Measurements from ENCODE around the gene TH. TPM values are rescaled to one million over a fixed set of nuclear protein-coding genes. Genes with fewer than 3 reads are reported as not detected.

The TH gene
- total RNA-seq, 2 experiments from 2014 or later, result not detected

GRCh38 chr11:2138431-2139122, 33.0 kb downstream of the TH start:
- Mint-ChIP-seq H3K36me3 (no peaks in the 10 kb centered on the region), H3K9me3 (no peaks in the 10 kb centered on the region), H3K27me3 (peaks cover 69% of the 10 kb centered on the region), H3K4me1 (peaks cover 2% of the 10 kb centered on the region), H3K27ac (no peak overlapping the region), H3K4me3 (peak overlapping the region; percentile 19)
- peak; percentile 34 for DNase-seq
- POLR2A ChIA-PET, result no interaction called here
- ATAC-seq (ENCODE audit: low read depth), result no peak

GRCh38 chr11:2138068-2138430, 33.6 kb downstream of the TH start:
- Mint-ChIP-seq H3K27me3 (peaks cover 69% of the 10 kb centered on the region), H3K4me3 (no peak overlapping the region)
- POLR2A ChIA-PET, result no interaction called here

GRCh38 chr11:2137202-2138067, 34.2 kb downstream of the TH start:
- ATAC-seq (ENCODE audit: low read depth), result no peak
- no peak overlapping the region for H3K4me3 Mint-ChIP-seq
- H3K4me1 Mint-ChIP-seq, result peaks cover 1% of the 10 kb centered on the region
- H3K27me3 Mint-ChIP-seq, result peaks cover 65% of the 10 kb centered on the region
- POLR2A ChIA-PET, result no interaction called here
- no peaks in the 10 kb centered on the region for H3K36me3 Mint-ChIP-seq
- DNase-seq, result peak; percentile 37
- no peaks in the 10 kb centered on the region for H3K9me3 Mint-ChIP-seq
- H3K27ac Mint-ChIP-seq, result no peak overlapping the region

More at GRCh38 chr11:2138068-2138430, 33.6 kb downstream of the TH start:
- Mint-ChIP-seq H3K4me1 (peaks cover 1% of the 10 kb centered on the region), H3K27ac (no peak overlapping the region), H3K9me3 (no peaks in the 10 kb centered on the region), H3K36me3 (no peaks in the 10 kb centered on the region)
- DNase-seq, result no peak
- no peak for ATAC-seq (ENCODE audit: low read depth)

- Mint-ChIP-seq H3K27me3 (peaks cover 63% of the 10 kb centered on the region), H3K27ac (no peak overlapping the region), H3K9me3 (no peaks in the 10 kb centered on the region), H3K4me3 (no peak overlapping the region), H3K36me3 (no peaks in the 10 kb centered on the region), H3K4me1 (peaks cover 1% of the 10 kb centered on the region)
- no peak for ATAC-seq (ENCODE audit: low read depth)
- POLR2A ChIA-PET, result no interaction called here
- no peak for DNase-seq
Observed at GRCh38 chr11:2136952-2137201, 34.7 kb downstream of the TH start.

GRCh38 chr11:2136209-2136951, 35.2 kb downstream of the TH start:
- peaks cover 1% of the 10 kb centered on the region for H3K4me1 Mint-ChIP-seq
- H3K9me3 Mint-ChIP-seq, result no peaks in the 10 kb centered on the region
- POLR2A ChIA-PET, result no interaction called here

GRCh38 chr11:2135648-2136201, 35.9 kb downstream of the TH start:
- POLR2A ChIA-PET, result no interaction called here
- DNase-seq (no peak), ATAC-seq (ENCODE audit: low read depth) (no peak)
- Mint-ChIP-seq H3K9me3 (no peaks in the 10 kb centered on the region), H3K36me3 (no peaks in the 10 kb centered on the region), H3K4me1 (peaks cover 1% of the 10 kb centered on the region), H3K4me3 (no peak overlapping the region), H3K27ac (no peak overlapping the region), H3K27me3 (peaks cover 60% of the 10 kb centered on the region)

More at GRCh38 chr11:2136209-2136951, 35.2 kb downstream of the TH start:
- H3K27ac Mint-ChIP-seq, result no peak overlapping the region
- H3K4me3 Mint-ChIP-seq, result no peak overlapping the region
- peaks cover 63% of the 10 kb centered on the region for H3K27me3 Mint-ChIP-seq
- H3K36me3 Mint-ChIP-seq, result no peaks in the 10 kb centered on the region
- no peak for DNase-seq
- no peak for ATAC-seq (ENCODE audit: low read depth)

GRCh38 chr11:2135018-2135569, 36.5 kb downstream of the TH start:
- POLR2A ChIA-PET, result no interaction called here
- Mint-ChIP-seq H3K27me3 (peaks cover 57% of the 10 kb centered on the region), H3K4me1 (peaks cover 1% of the 10 kb centered on the region), H3K4me3 (no peak overlapping the region), H3K36me3 (no peaks in the 10 kb centered on the region), H3K27ac (no peak overlapping the region), H3K9me3 (no peaks in the 10 kb centered on the region)
- no peak for ATAC-seq (ENCODE audit: low read depth)
- DNase-seq, result peak; percentile 21

- Mint-ChIP-seq H3K36me3 (no peaks in the 10 kb centered on the region), H3K4me1 (peaks cover 1% of the 10 kb centered on the region), H3K9me3 (no peaks in the 10 kb centered on the region), H3K27ac (no peak overlapping the region), H3K4me3 (no peak overlapping the region), H3K27me3 (peaks cover 55% of the 10 kb centered on the region)
- POLR2A ChIA-PET, result no interaction called here
- no peak for ATAC-seq (ENCODE audit: low read depth)
- DNase-seq, result no peak
Observed at GRCh38 chr11:2134022-2135010, 37.3 kb downstream of the TH start.

GRCh38 chr11:2133241-2134021, 38.2 kb downstream of the TH start:
- POLR2A ChIA-PET, result no interaction called here
- Mint-ChIP-seq H3K36me3 (no peaks in the 10 kb centered on the region), H3K27me3 (peaks cover 54% of the 10 kb centered on the region), H3K4me3 (no peak overlapping the region), H3K4me1 (peaks cover 1% of the 10 kb centered on the region), H3K9me3 (no peaks in the 10 kb centered on the region), H3K27ac (no peak overlapping the region)
- DNase-seq, result no peak
- ATAC-seq (ENCODE audit: low read depth), result no peak

- H3K27ac Mint-ChIP-seq, result no peak overlapping the region
- peaks cover 50% of the 10 kb centered on the region for H3K27me3 Mint-ChIP-seq
- H3K36me3 Mint-ChIP-seq, result no peaks in the 10 kb centered on the region
- H3K4me1 Mint-ChIP-seq, result no peaks in the 10 kb centered on the region
- H3K4me3 Mint-ChIP-seq, result no peak overlapping the region
- ATAC-seq (ENCODE audit: low read depth), result no peak
- POLR2A ChIA-PET, result no interaction called here
- peak; percentile 21 for DNase-seq
- no peaks in the 10 kb centered on the region for H3K9me3 Mint-ChIP-seq
Observed at GRCh38 chr11:2132874-2133240, 38.8 kb downstream of the TH start.

GRCh38 chr11:2132246-2132645, 39.4 kb downstream of the TH start:
- H3K27me3 Mint-ChIP-seq, result peaks cover 45% of the 10 kb centered on the region
- POLR2A ChIA-PET, result no interaction called here
- DNase-seq, result no peak

More at GRCh38 chr11:2132246-2132645, 39.4 kb downstream of the TH start:
- Mint-ChIP-seq H3K36me3 (no peaks in the 10 kb centered on the region), H3K27ac (no peak overlapping the region), H3K9me3 (no peaks in the 10 kb centered on the region), H3K4me3 (no peak overlapping the region), H3K4me1 (no peaks in the 10 kb centered on the region)
- ATAC-seq (ENCODE audit: low read depth), result no peak

Measured in activated naive CD8-positive, alpha-beta T cell treated with anti-CD3 and anti-CD28 coated beads, Interleukin-2, amount 10 ng/mL, durations not matched to agents 7 days and 5 days (primary cell).